Heart left ventricle (tissue), 13 donors: Measurements from ENCODE around the gene DCLRE1A.

ENCODE experiments used
- POLR2A ChIP-seq, 2 donors: fragments of 450-650 bp; IDR thresholded peaks; one replicate each; pipeline ENCODE4 v1.6.1; 2017; ENCODE audit warnings: antibody characterized with exemption in 2 of 2, mild to moderate bottlenecking in 2 of 2, moderate library complexity in 2 of 2
- TF ChIP-seq, protein P1 (sequence below), 12 donors: fragments of 200-600 bp; sonication (generic) in 4 of 12; IDR thresholded peaks; one replicate each; pipeline versions ENCODE4 v1.5.0 to v1.8.0; 2018 to 2022; ENCODE audit warnings: antibody characterized with exemption in 12 of 12, mild to moderate bottlenecking in 5 of 12
- donor health status: ischemic (EF 13 %, LVEDD 7.1; RV severe dilation, severe dysfunction).
- donor health status: DM: no; HTN: yes; CAD: no.
- donor health status: DM: no; HTN: no; CAD: no.
- donor health status: ischemic (EF 25% LVEDD 6.9; RV normal size, moderate dysfunction).
- donor health status: ischemic (EF 25% LVEDD 5.7; RV mildly dilated, moderate dysfunction).
- donor health status: ischemic (EF 35%, LVEDD 5.7; RV mildly dilated, moderate dysfunction).
- donor health status: nonischemic (EF 11% LVEDD 7.7; RV severe dilation, severe dysfunction).
- donor health status: DM: yes; HTN: yes; CAD: no.
- donor health status: PGD.
- donor health status: ischemic (EF 29% LVEDD 5.4; RV normal size, mild dysfunction).
- donor health status: nonischemic (EF 23%, LVEDD 6.1; RV moderate dilation, normal function).

DNA sequence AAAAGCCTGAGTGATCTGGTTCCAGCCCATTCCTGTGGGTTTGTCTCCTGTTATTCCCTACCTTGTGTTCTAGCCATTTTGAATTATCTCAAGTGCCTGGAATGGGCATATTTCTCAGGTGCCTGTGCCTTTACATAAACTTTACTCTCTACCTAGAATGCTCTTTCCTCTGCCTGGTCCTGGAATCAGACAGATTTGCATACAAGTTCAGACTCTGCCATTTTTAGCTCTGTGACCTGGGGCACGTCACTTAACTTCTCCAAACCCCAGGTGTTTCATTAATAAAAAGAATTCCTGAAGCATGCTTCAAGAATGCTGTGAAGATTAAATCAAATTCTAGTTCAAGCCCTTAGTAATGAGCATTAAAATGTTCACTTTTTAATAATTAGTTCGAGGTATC is 7.8 kb downstream of the DCLRE1A start:
- TF ChIP-seq, protein P1, sequence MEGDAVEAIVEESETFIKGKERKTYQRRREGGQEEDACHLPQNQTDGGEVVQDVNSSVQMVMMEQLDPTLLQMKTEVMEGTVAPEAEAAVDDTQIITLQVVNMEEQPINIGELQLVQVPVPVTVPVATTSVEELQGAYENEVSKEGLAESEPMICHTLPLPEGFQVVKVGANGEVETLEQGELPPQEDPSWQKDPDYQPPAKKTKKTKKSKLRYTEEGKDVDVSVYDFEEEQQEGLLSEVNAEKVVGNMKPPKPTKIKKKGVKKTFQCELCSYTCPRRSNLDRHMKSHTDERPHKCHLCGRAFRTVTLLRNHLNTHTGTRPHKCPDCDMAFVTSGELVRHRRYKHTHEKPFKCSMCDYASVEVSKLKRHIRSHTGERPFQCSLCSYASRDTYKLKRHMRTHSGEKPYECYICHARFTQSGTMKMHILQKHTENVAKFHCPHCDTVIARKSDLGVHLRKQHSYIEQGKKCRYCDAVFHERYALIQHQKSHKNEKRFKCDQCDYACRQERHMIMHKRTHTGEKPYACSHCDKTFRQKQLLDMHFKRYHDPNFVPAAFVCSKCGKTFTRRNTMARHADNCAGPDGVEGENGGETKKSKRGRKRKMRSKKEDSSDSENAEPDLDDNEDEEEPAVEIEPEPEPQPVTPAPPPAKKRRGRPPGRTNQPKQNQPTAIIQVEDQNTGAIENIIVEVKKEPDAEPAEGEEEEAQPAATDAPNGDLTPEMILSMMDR (IDR thresholded peaks at IDR 0.05) = no peak
- no peak for TF ChIP-seq POLR2A (IDR thresholded peaks at IDR 0.05)
